ENCODE measurements around the gene NDUFV1.

The NDUFV1 gene

GRCh38 chr11:67641338-67642172 lies 34.8 kb downstream of the NDUFV1 start:
- DNase-seq, result no peak

GRCh38 chr11:67642173-67643120 lies 35.7 kb downstream of the NDUFV1 start:
- no peak for DNase-seq

GRCh38 chr11:67644042-67644441 lies 37.3 kb downstream of the NDUFV1 start:
- no peak for DNase-seq

GRCh38 chr11:67644472-67645418 lies 38.0 kb downstream of the NDUFV1 start:
- DNase-seq, result no peak

GRCh38 chr11:67645521-67646461 lies 39.1 kb downstream of the NDUFV1 start:
- no peak for DNase-seq

- DNase-seq, result no peak
Measured at GRCh38 chr11:67646535-67647336, 40.0 kb downstream of the NDUFV1 start.

GRCh38 chr11:67647471-67647870 lies 40.7 kb downstream of the NDUFV1 start:
- DNase-seq, result no peak

GRCh38 chr11:67648140-67648795 lies 41.5 kb downstream of the NDUFV1 start:
- no peak for DNase-seq

GRCh38 chr11:67648796-67649613 lies 42.3 kb downstream of the NDUFV1 start:
- no peak for DNase-seq

GRCh38 chr11:67649634-67650510 lies 43.1 kb downstream of the NDUFV1 start:
- no peak for DNase-seq

GRCh38 chr11:67651976-67652781 lies 45.4 kb downstream of the NDUFV1 start:
- DNase-seq, result no peak

- DNase-seq, result no peak
Measured at GRCh38 chr11:67652965-67653845, 46.5 kb downstream of the NDUFV1 start.

GRCh38 chr11:67654225-67654624 lies 47.5 kb downstream of the NDUFV1 start:
- DNase-seq, result no peak

- no peak for DNase-seq
Measured at GRCh38 chr11:67656278-67656922, 49.7 kb downstream of the NDUFV1 start.

GRCh38 chr11:67657300-67657699 lies 50.6 kb downstream of the NDUFV1 start:
- DNase-seq, result no peak

Measured in NCI-H2081 treated with DMSO at 0.1 percent for 48 hours (cell line).